ENCODE measurements around the gene TCN2. TPM values are rescaled to one million over a fixed set of nuclear protein-coding genes. Genes with fewer than 3 reads are reported as not detected.

The TCN2 gene
- total RNA-seq, 1 donor from 2014 or later, result not detected

- no peak overlapping the region for H3K27ac Mint-ChIP-seq
- no peak for DNase-seq
- no peaks in the 10 kb centered on the region for H3K27me3 Mint-ChIP-seq
- no peaks in the 10 kb centered on the region for H3K9me3 Mint-ChIP-seq
- CTCF ChIA-PET, result no interaction called here
- ATAC-seq (ENCODE audit: low read depth), result no peak
- peaks cover 5% of the 10 kb centered on the region for H3K4me1 Mint-ChIP-seq
- POLR2A ChIA-PET, result interaction anchor here (0.6 to 1.4 kb wide), 2 partner anchors 9 to 85 kb away, joined by 5 to 6 read pairs; partner anchors contain the start of gene PES1
- no peaks in the 10 kb centered on the region for H3K36me3 Mint-ChIP-seq (ENCODE audit: low read depth)
- intact Hi-C loops (cut with micrococcal nuclease), result no loop called here
- no peak for TF ChIP-seq CTCF (IDR thresholded peaks at IDR 0.05)
- no peak overlapping the region for H3K4me3 Mint-ChIP-seq
Observed at GRCh38 chr22:30600921-30601320, 6.1 kb upstream of the TCN2 start.

- H3K4me1 Mint-ChIP-seq, result peaks cover 10% of the 10 kb centered on the region
- ChIA-PET POLR2A (interaction anchor here (1.4 kb wide), 1 partner anchor 10 kb away, joined by 6 read pairs; the partner anchor contains the start of gene PES1), CTCF (no interaction called here)
- no peaks in the 10 kb centered on the region for H3K27me3 Mint-ChIP-seq
- no peak for DNase-seq
- H3K27ac Mint-ChIP-seq, result no peak overlapping the region
- no peak for TF ChIP-seq CTCF (IDR thresholded peaks at IDR 0.05)
- intact Hi-C loops (cut with micrococcal nuclease), result no loop called here
- no peaks in the 10 kb centered on the region for H3K36me3 Mint-ChIP-seq (ENCODE audit: low read depth)
- H3K4me3 Mint-ChIP-seq, result no peak overlapping the region
- H3K9me3 Mint-ChIP-seq, result no peaks in the 10 kb centered on the region
- ATAC-seq (ENCODE audit: low read depth), result no peak
Observed at GRCh38 chr22:30601464-30601863, 5.5 kb upstream of the TCN2 start.

DNA sequence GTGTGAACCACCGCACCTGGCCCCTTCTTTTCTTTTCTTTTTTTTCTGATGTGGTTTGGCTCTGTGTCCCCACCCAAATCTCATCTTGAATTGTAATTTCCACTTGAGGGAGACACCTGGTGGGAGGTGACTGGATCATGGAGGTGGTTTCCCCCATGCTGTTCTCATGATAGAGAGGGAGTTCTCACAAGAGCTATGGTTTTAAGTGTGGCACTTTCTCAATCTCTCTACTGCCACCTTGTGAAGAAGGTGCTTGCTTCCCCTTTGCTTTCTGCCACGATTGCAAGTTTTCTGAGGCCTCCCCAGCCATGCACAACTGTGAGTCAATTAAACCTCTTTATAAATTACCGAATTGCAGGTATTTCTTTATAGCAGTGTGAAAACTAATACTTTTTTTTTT, 4.9 kb upstream of the TCN2 start:
- peaks cover 15% of the 10 kb centered on the region for H3K4me1 Mint-ChIP-seq
- H3K27ac Mint-ChIP-seq, result no peak overlapping the region
- ChIA-PET CTCF (interaction anchor here (0.6 kb wide), 1 partner anchor 18 kb away, joined by 3 read pairs; no protein-coding TSS in a partner anchor), POLR2A (no interaction called here)
- intact Hi-C loops (cut with micrococcal nuclease), result loop anchor here (1.0 to 2.0 kb wide), 3 partner anchors 10 to 211 kb away; no protein-coding TSS in a partner anchor
- no peak for ATAC-seq (ENCODE audit: low read depth)
- H3K36me3 Mint-ChIP-seq (ENCODE audit: low read depth), result no peaks in the 10 kb centered on the region
- DNase-seq, result no peak
- no peaks in the 10 kb centered on the region for H3K9me3 Mint-ChIP-seq
- H3K27me3 Mint-ChIP-seq, result no peaks in the 10 kb centered on the region
- TF ChIP-seq CTCF (IDR thresholded peaks at IDR 0.05), result no peak
- no peak overlapping the region for H3K4me3 Mint-ChIP-seq

DNA sequence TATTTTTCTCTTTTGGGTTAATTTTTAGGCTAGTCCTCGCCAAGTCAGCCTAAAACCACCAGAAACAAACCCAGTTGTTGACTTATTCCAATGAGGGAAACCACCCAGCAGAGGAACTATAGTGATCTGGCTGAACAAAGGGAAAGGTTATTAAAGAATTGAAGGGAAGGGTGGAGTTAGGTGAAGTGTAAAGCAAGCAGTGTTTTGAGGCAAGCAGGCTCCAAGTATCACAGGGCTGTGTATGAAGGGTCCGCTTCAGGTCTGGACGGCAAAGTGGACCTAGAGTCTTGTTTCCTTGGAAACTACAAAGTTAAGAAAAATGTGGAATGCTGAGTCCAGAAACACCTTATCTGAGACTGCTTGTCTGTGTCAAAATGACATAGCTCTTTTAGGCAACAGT, 3.2 kb upstream of the TCN2 start:
- intact Hi-C loops (cut with micrococcal nuclease), result loop anchor here (2.0 kb wide), 1 partner anchor 159 kb away; no protein-coding TSS in a partner anchor
- no peak overlapping the region for H3K27ac Mint-ChIP-seq
- no peak for ATAC-seq (ENCODE audit: low read depth)
- ChIA-PET CTCF (no interaction called here), POLR2A (no interaction called here)
- H3K27me3 Mint-ChIP-seq, result peaks cover 3% of the 10 kb centered on the region
- no peaks in the 10 kb centered on the region for H3K36me3 Mint-ChIP-seq (ENCODE audit: low read depth)
- no peak overlapping the region for H3K4me3 Mint-ChIP-seq
- peaks cover 27% of the 10 kb centered on the region for H3K4me1 Mint-ChIP-seq
- no peaks in the 10 kb centered on the region for H3K9me3 Mint-ChIP-seq
- DNase-seq, result no peak
- TF ChIP-seq CTCF (IDR thresholded peaks at IDR 0.05), result no peak

GRCh38 chr22:30604723-30605122, 2.3 kb upstream of the TCN2 start:
- DNase-seq (no peak), ATAC-seq (ENCODE audit: low read depth) (no peak)
- Mint-ChIP-seq H3K27me3 (peaks cover 3% of the 10 kb centered on the region), H3K27ac (no peak overlapping the region), H3K4me1 (peaks cover 35% of the 10 kb centered on the region), H3K9me3 (no peaks in the 10 kb centered on the region), H3K4me3 (no peak overlapping the region), H3K36me3 (ENCODE audit: low read depth) (no peaks in the 10 kb centered on the region)
- intact Hi-C loops (cut with micrococcal nuclease), result no loop called here
- CTCF ChIA-PET, result no interaction called here
- no peak for TF ChIP-seq CTCF (IDR thresholded peaks at IDR 0.05)
- POLR2A ChIA-PET, result no interaction called here
